Body of pancreas (tissue), 4 donors: ENCODE measurements around the gene FKBP10.

Experiments used
- CTCF ChIP-seq, 7 experiments: fragments of 450-650 bp in 4 of 7; fragments of 200-600 bp in 3 of 7; sonication (generic) in 3 of 7; IDR thresholded peaks; one replicate each; pipeline ENCODE4 v1.5.1; 2016 to 2019; ENCODE audit warnings: antibody characterized with exemption in 7 of 7
- POLR2A ChIP-seq, 3 donors: fragments of 450-650 bp; IDR thresholded peaks; one replicate each; pipeline ENCODE4 v1.6.1; 2016; ENCODE audit warnings: antibody characterized with exemption in 3 of 3, mild to moderate bottlenecking in 2 of 3

GRCh38 chr17:41766135-41766534, 46.7 kb upstream of the FKBP10 start:
- TF ChIP-seq CTCF (IDR thresholded peaks at IDR 0.05) (no peak), POLR2A (IDR thresholded peaks at IDR 0.05) (no peak)
